Stimulated activated CD4-positive, alpha-beta T cell treated with anti-CD3 and anti-CD28 coated beads, TNF-alpha, amount 100 ng/mL, for 48 hours (primary cell): ENCODE results near the gene SYNGR4.
A peak's percentile ranks its signal among the peaks of the same experiment; 100 is the strongest.
"Not testable (repeated sequence)": the region's sequence is repeated elsewhere in the genome, so short reads cannot be mapped to it uniquely, and the experiment has no call there.

Experiments
- DNase-seq, 3 donors: peaks; one replicate each; pipeline ENCODE4 v3.0.0-alpha.2; 2020; ENCODE audit warnings: low read depth in 3 of 3

The SYNGR4 gene

DNA sequence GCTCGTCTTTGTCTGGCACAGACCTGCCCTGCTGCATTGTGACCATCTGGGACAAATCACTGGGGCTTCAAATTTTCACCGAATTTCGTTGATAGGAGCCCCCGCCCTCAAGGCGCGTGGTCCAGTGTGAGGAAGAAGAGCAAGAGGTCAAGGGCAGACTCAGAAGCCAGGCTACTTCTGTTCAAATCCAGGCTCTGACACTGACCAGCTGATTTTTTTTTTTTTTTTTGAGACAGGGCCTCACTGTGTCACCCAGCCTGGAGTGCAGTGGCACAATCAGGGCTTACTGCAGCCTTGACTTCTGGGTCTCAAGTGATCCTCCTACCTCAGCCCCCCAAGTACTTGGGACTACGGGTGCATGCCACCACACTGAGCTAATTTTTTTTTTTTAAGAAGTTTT, 7.2 kb downstream of the SYNGR4 start:
- no peak for DNase-seq

DNA sequence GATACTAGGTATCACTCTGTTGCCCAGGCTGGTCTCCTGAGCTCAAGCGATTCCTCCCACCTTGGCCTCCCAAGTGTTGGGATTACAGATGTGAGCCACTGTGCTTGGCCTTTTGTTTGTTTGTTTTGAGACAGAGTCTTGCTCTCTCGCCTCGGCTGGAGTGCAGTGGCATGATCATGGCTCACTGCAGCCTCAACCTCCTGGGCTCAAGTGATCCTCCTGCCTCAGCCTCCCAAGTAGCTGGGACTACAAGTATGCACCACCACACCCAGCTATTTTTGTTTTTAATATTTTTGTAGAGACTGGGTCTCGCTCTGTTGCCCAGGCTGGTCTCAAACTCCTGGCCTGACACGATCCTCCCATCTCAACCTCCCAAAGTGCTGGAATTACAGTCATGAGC, 7.6 kb downstream of the SYNGR4 start:
- not testable (repeated sequence) for DNase-seq

DNA sequence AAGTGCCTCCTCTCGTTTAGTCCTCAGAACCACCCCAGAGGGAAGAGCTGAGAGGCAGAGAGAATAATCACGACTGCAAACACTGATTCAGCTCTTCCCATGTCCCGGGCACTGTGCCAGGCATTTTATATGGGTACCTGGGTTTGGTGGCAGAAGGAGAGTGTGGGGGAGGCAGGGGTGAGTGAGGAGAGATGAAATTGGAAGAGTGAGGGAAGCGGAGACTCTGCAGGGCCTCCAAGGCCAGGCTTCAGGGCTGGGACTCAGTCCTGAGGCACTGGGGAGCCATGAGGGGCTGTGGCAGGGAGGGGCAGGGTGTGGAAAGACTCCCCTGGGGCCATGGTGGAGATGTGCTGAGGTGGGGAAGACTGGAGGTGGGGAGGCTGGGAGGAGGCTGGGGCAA, 8.7 kb downstream of the SYNGR4 start:
- DNase-seq: no peak

DNA sequence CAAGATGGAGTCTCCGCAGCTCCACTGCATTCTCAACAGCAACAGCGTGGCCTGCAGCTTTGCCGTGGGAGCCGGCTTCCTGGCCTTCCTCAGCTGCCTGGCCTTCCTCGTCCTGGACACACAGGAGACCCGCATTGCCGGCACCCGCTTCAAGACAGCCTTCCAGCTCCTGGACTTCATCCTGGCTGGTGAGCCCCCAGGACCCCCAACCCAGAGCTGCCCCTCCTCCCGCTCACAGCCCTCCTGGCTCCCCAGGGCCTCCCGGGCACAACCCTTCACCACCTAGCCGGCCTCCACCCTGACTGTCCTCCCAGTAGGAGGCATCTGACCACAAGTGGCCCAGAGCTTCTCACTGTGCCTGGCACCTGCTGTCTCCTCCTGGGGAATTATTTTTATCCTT, 9.4 kb downstream of the SYNGR4 start:
- no peak for DNase-seq

GRCh38 chr19:48378194-48378570, 14.0 kb downstream of the SYNGR4 start:
- no peak for DNase-seq

GRCh38 chr19:48379058-48379457, 14.9 kb downstream of the SYNGR4 start:
- no peak for DNase-seq

DNA sequence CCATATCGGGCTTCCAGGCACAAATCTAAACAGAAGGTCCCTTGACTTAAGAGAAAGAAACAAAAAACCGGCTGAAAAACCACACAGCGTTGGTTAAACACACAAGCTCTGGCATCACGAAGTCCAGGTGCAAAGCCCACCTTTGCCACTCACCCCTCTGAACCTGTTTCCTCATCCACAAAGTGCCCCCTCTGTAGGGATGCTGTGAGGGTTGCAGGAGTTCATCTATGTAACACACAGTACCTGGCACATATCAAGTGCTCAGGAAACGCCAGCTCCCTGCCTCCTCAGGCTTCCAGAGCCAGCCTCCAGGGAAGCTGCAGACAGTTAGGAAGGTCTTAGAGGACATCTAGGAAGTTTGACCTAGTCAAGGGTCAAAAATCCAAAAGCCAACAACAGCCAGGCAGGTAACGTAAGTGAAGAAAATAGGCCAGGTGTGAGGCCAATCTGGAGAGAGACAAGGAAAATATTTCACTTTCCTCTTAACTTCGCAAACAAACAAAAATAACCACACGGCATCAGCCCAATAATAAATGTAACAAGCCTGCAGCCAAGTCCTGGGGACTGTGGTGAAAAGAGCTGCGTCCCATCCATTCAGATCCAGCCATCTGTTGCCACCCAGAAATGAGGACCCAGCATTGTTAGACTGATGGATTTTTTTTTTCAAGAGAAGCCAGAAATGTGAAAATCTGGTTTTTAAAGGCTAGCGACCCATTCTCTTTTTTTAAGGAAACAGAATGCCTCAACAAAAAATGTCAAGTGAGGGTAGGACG, 17.2 kb downstream of the SYNGR4 start:
- DNase-seq: no peak

DNA sequence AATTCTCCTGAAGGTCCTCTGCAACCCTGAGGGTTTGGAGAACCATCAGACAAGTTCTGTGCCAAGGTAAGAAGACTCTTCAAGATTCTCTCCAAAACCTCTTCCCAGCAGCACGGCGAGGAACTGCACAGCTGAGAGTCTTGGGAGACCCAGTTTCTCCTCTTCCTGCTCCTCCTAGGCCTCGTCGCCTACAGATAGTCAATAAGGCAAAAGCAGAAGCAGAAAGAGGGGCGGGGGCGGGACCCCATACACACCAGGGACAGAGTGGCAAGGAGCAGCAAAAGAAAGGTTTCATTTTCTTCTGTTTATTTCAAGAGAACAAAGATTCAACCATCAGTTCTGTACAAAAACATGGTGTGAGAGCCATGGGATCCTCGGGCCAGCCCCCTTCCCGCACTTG, 18.1 kb downstream of the SYNGR4 start:
- no peak for DNase-seq

DNA sequence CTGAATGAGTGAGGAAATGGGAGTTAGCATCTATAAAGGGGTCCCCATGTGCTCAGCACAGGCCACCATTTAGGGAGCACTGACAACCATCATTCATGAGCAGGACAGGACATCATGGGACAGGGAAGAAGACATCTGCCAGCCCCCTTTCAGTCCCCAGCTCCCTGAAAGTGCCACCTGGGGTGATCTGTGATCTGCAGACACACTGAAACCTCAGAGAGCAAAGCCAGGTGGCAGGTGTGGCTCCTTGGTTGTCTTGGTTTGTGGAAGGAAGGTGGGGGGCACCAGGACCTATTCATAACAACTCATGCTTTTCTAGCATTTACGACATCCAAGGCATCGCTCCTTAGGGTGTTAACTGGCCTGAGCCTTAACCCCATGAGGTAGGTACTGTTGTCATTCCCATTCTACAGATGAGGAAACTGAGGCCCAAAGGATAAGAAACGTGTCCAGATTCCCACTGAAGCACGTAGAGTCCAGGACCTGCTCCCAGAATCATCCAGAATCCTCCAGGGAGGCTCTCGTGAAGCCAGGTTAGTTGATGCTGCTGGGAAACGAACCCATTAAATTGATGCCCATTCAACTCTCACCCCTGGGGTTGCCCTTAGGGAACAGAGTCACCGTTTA, 21.4 kb downstream of the SYNGR4 start:
- DNase-seq: no peak

DNA sequence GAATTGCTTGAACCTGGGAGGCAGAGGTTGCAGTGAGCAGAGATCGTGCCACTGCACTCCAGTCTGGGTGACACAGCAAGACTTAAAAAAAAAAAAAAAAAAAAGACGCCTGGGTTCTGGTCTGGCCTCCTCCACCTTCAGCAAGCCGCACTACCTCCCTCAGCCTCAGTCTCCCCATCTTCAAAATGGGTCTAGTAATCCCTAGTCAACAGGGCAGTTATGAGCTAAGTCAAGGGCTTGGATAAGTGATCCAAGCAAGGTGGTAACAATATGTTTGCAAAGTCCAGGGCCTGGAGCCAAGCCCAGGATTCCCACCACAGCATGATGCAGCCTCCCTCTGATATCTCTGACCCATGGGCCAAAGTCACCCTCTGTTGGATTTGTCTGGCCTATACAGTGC, 22.8 kb downstream of the SYNGR4 start:
- no peak for DNase-seq

DNA sequence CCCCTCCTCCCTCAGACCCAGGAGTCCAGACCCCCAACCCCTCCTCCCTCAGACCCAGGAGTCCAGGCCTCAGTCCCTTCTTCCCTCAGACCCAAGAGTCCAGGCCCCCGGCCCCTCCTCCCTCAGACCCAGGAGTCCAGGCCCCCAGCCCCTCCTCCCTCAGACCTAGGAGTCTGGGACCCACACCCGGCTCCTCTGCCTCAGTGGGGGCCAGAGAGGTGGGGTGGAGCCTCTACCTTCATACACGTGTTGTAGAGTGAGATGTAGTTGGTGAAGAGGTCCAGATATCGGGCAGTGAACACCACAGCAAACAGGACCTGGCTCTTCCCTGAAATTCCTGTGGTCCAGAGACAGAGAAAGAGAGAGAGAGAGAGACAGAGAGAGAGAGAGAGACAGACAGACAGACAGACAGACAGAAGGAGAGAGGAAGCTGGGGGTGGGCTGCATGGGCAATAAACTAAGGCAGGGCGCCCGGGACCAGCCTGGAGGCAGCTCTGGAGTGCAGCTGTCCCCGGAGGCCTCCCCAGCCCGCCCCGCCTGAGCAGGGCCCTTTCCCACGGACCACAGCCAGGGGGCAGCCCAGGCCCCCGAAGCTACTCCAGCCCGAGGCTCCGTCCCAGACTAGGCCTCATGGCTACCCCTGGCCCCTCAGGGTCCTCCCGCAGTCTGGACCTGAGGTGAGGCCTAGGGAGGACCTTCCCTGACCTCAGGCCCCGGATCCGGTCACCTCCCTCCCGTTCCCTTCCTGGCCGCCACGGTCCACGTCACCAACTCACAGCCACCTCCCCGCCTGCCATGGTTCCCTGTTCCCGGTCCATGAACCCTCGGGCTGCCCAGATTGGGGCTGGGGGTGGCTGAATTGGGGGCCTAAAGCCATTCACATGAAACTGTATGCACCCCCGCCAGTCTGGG, 26.3 kb downstream of the SYNGR4 start:
- peak in 1 of 3 donors; percentile 61 for DNase-seq

- peak in 2 of 3 donors; percentile 61 for DNase-seq
Measured at GRCh38 chr19:48391100-48392005, 27.2 kb downstream of the SYNGR4 start, which contains the start of gene KDELR1. KDELR1 (minus strand) TSS chr19:48391551; CDS start chr19:48391358, 193 bp downstream.

- not testable (repeated sequence) for DNase-seq
Measured at GRCh38 chr19:48392006-48392344, 27.8 kb downstream of the SYNGR4 start.

- no peak for DNase-seq
Measured at GRCh38 chr19:48392860-48393558, 28.8 kb downstream of the SYNGR4 start.

GRCh38 chr19:48393559-48394330, 29.6 kb downstream of the SYNGR4 start, which contains the start of gene GRIN2D:
GRIN2D (plus strand) TSS chr19:48393668; CDS start chr19:48398393, 4,725 bp downstream.
- DNase-seq: no peak

- DNase-seq: no peak
Measured at GRCh38 chr19:48394331-48395169, 30.4 kb downstream of the SYNGR4 start.

GRCh38 chr19:48395170-48395455, 30.9 kb downstream of the SYNGR4 start:
- no peak for DNase-seq

DNA sequence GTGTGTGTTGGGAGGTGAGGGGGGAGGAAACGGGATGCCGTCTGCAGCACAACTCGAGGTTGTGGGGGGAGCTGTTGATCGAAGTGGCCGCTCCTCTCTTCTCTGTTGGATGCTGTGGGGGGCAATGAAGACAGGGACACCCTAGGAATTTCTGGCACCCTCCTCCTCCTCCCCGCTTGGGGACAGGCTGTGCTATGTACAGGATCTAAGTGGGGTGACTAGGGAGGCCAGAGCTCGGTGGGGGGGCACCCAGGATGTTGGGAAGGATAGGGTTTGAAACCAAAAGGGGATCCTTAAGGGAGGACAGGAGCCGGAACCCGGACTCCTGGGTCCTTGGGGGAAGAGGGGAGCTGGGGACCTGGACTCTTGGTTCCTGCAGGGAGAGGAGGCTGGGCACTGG, 31.3 kb downstream of the SYNGR4 start:
- DNase-seq: no peak
